ENCODE results near the gene KHDRBS1.
"Not testable (repeated sequence)": the region's sequence is repeated elsewhere in the genome, so short reads cannot be mapped to it uniquely, and the experiment has no call there.

The KHDRBS1 gene

GRCh38 chr1:32066489-32066873 is 52.8 kb downstream of the KHDRBS1 start:
- peak; percentile 47 for DNase-seq

- no peak for DNase-seq
Observed at GRCh38 chr1:32068957-32069588, 55.4 kb downstream of the KHDRBS1 start.

GRCh38 chr1:32071758-32072621 is 58.3 kb downstream of the KHDRBS1 start:
- no peak for DNase-seq

GRCh38 chr1:32072622-32073298 is 59.1 kb downstream of the KHDRBS1 start, which contains the start of gene TMEM39B:
TSS of gene TMEM39B (plus strand) at chr1:32072939. CDS start at chr1:32073048, 109 bp downstream.
- DNase-seq: peak; percentile 96

- no peak for DNase-seq
Observed at GRCh38 chr1:32073299-32074229, 59.9 kb downstream of the KHDRBS1 start.

- DNase-seq: no peak
Observed at GRCh38 chr1:32074841-32075240, 61.2 kb downstream of the KHDRBS1 start.

GRCh38 chr1:32077451-32077850 is 63.8 kb downstream of the KHDRBS1 start:
- no peak for DNase-seq

- DNase-seq: no peak
Observed at GRCh38 chr1:32082022-32082421, 68.4 kb downstream of the KHDRBS1 start.

GRCh38 chr1:32086381-32086780 is 72.7 kb downstream of the KHDRBS1 start:
- not testable (repeated sequence) for DNase-seq

- no peak for DNase-seq
Observed at GRCh38 chr1:32091176-32091575, 77.5 kb downstream of the KHDRBS1 start.

- no peak for DNase-seq
Observed at GRCh38 chr1:32091591-32091990, 77.9 kb downstream of the KHDRBS1 start.

All from midbrain (tissue), 1 donor.